Dedifferentiated amniotic fluid mesenchymal stem cell (primary cell): Measurements from ENCODE around the gene PSEN2.
A peak's percentile ranks its signal among the peaks of the same experiment; 100 is the strongest.

ENCODE experiments used
- DNase-seq: peaks from one replicate; pipeline ENCODE4 v3.0.0-alpha.2; 2016; ENCODE audit errors: extremely low spot score

Gene PSEN2

DNA sequence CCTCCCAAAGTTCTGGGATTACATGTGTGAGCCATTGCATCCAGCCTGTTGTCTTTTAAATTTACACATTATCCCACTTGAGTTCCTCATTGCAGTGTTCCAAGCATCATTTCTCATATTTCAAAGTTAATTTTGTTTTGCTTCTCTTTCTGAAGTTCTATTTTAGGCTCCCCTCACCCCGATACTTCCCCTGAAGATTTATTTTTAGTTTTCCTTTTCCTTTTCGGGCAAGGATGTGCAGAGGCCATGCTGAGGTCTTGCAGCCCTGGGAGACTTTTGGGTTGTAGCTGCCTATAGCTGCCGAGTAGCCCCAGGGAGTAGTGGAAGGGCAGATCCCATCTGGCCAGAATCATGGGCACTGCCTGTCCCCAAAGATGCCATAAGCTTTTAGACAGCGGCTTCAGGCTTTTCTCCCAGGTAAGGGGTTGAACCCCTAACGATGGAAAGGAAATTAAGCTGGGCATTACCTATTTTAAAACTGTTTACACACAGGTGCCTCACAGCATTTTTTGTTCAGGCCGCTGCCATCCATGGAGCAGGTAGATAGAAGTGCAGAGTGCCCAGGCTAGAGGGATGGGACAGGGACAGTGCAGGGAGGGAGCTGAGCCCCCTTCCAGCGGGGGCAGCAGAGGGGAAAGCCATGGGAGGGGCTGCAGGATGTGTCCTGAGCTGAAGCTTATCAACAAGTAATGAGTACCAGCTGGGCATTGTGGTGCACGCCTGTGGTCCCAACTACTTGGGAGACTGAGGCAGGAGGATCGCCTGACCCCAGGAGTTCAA lies 15.9 kb downstream of the PSEN2 start:
- DNase-seq = no peak

DNA sequence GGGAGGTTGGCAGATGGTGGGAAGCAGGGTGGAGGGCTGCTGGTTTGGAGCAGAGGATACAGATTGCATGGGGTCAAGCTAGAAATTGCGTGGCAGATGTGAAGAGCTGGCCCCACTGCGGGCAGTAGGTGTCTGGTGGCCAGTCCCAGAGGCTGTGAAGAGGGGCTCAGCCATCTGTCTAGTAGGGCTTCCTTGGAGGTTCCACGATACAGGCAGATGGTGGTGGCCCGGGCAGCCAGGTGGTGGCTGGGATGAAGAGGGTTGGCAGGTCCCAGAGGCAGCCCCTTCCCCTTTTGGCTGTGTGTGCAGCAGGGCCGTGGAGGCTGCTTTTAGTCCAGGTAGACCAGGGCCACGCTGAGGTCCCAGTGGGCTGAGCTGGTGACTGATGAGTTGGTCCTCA lies 16.6 kb downstream of the PSEN2 start:
- DNase-seq = no peak

DNA sequence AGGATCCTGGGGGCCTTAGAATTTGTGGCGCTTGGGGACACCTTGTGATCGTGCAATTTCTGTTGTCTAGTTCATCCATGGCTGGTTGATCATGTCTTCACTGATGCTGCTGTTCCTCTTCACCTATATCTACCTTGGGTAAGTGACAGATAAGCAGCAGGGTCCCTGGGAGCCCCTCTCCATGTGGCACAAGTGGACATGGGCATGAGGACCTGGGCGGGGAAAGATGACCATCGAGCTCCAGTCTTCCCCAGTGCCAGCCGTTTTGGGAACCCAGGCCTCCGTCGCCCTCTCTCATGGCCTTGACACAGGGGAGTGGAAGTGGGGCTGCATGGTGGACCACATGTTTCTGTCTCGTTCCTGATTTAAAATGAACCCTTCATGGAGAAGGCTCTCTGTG lies 17.6 kb downstream of the PSEN2 start:
- no peak for DNase-seq

DNA sequence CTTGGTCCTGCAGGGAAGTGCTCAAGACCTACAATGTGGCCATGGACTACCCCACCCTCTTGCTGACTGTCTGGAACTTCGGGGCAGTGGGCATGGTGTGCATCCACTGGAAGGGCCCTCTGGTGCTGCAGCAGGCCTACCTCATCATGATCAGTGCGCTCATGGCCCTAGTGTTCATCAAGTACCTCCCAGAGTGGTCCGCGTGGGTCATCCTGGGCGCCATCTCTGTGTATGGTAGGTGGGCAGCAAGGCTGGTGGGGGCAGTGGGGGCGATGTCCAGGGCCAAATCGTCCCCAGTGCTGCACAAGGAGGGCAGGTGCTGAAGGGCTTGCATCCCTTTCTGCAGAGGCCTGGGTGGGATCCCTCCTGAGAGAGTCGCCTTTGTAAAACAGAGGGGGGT lies 18.4 kb downstream of the PSEN2 start:
- no peak for DNase-seq

DNA sequence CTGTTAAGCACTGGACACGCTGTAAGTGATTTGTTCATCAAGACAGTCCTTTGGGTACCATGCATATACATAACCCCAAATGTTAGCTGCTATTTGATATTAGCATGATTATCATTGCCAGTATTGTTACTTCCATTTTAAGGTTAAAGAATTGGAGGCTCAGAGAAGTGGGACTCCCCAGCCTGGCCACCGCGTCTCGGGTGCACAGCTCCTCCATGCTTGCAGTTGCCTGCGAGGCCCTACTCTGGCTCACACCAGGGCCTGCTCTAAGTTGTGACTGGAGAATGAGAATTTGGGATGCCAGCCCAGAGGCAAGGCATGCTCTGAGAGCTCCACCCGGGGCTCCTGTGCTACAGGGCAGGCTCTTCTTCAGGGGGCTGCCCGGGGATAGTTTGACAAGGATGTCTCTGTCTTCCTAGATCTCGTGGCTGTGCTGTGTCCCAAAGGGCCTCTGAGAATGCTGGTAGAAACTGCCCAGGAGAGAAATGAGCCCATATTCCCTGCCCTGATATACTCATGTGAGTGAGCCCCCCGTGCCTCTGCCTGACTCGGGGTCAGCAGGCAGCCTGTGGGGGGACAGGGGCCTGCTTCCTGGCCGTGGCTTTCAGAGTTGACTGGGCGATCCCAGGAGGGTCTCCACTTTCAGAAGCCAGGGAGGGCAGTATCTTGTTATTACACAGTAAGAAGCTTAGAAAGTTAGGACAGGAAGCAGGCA lies 19.4 kb downstream of the PSEN2 start:
- DNase-seq = no peak

DNA sequence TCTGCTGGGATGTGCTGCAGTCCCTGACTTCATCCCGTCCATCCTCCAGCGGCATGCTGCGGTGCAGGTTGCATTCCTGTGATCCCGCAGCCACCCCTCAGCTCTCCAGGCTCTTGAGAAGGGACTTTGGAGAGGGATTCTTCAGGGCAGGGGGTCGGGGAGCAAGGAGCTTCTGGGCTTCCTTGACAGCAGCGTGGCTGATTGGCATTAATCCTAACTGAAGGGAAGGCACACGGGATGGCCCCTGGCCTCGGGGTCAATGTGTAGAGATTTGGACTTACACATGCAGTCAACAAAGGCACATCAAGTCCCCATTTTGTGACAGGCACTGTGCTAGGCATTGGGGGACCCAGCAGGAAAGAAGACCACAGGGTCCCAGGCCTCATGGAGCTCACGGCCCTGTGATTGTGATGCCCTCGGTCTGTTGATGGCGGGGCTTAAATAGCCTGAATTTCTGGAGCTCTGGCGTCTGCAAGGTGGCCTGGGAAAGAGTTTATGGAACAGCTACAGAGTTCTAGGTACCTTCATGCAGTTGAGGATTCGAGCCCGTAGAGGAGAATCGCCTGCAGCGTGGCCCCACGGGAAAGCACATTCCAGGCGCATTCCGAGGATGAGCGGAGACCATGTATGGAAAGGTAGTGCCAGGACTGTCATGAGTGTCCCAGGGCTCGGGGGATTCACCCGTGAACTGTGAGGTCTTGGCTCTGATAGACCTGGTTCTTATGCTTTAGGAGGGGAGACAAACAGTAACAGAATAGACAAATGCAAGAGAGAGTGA lies 20.1 kb downstream of the PSEN2 start:
- no peak for DNase-seq

DNA sequence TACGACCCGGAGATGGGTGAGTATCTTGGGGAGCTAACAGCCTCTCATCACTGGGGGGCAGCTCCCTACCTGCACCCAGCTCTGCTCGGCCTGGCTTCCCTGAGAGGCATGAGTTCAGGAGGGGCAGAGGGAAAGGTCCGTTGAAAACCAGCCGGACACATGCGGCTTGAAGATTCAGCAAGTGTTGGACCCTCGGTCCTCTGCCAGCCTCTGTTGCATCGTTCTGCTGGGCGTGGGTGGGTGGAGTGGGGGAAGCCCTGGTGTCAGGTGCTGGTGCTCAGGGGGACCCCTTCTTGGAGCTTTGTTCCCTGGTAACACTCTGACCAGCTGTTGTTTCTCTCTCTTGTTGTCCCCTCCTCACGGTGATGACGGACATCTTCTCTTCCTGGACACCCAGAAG lies 20.9 kb downstream of the PSEN2 start:
- DNase-seq = no peak

DNA sequence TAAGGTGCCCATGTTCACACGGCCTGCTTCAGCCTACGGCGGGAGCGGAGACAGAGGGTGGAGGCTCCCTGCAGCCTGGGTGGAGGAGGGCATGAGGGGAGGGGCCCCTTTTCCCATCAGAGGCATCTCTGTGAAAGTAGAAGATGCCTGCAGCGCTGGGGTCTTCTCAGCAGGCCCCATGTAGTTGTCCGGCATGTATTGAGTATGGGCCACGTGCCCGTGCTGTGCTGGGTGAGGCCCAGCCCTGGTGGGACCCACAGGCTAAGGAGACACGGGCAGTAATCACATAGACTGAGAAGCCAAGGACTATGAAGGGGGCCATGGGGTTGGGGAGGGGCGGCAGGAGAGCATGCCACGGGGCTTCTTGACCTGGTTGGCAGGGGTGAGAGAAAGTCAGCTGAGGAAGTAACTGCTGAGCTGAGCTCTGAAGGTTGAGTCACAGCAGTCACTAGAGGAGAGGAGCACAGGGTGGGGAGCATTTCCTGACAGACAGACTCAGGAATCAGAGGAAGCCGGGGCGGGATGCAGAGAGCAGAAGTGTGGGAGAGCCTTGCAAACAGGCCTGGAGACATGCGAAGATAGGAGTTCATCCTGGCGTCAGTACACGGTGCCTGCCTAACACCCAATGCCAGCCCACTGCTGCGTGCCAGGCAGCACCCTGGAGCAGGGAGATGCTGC lies 21.6 kb downstream of the PSEN2 start:
- DNase-seq = no peak

DNA sequence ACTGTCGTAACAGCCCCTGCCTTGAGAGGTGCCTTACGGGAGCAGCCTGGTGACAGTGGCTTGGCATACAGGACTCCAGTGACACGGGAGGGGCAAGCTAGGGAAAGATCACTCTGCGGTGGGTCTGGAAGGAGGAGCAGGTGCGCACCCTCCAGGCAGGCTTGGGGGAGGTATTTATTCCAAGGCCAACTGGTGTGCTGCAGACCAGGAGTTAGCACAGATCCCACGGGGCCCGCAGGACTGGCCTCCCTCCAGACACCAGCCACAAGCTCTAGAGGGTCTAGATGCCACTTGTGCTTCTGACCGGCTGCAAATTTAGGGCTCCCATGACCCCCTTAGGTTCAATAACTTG lies 22.1 kb downstream of the PSEN2 start:
- no peak for DNase-seq

DNA sequence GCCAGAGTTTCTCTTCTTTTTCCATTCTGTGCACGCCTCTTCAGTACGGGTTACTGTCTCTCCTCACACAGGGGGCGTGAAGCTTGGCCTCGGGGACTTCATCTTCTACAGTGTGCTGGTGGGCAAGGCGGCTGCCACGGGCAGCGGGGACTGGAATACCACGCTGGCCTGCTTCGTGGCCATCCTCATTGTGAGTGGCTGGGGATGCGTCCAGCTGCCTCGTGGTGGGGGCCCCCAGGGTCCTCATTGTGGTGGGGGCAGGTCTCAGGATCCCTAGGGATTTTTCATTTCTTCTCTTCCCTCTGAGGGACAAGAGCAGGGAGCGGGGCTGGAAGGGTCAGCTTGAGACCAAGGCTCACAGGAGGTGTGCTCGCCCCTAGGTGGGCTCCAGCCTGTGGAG lies 23.5 kb downstream of the PSEN2 start:
- no peak for DNase-seq

DNA sequence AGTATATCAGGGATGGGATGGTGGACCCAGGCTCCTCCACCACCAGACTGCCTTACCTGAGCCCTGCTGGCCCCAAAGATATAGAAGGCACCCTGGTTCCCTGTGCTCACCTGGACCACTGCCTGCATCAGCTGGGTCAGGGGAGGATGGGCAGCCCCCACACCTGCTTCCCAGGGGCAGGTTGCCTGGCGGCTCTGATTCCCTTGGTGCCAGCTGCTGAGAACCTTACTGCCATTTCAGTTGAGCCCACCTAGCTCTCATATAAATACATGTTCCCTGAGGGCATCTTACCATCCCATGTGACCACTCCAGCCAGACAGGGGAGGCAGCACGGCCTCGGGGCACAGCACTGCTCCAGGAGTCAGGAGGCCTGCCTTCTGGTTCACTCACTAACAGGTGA lies 24.4 kb downstream of the PSEN2 start:
- no peak for DNase-seq

DNA sequence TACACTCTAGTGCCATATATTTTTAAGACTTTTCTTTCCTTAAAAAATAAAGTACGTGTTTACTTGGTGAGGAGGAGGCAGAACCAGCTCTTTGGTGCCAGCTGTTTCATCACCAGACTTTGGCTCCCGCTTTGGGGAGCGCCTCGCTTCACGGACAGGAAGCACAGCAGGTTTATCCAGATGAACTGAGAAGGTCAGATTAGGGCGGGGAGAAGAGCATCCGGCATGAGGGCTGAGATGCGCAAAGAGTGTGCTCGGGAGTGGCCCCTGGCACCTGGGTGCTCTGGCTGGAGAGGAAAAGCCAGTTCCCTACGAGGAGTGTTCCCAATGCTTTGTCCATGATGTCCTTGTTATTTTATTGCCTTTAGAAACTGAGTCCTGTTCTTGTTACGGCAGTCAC lies 25.2 kb downstream of the PSEN2 start:
- DNase-seq = no peak

DNA sequence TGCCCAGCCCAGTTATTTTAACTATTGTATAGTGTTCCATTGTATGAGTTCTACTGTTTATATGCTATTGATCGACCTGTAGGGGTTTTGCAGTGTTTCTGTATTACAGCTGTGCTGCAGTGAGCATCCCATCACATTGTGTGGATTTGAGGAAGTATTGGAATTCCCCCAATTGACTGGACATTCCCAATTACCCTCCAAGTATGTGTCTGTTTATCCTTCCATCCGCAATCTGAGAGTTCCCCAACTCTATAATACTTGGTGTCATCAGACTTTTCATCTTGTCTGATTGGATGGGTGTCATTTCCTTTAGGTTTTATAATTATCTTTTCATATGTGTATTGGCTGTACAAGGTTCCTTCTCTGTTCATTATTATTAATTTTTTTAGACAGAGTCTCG lies 27.8 kb downstream of the PSEN2 start:
- no peak for DNase-seq

DNA sequence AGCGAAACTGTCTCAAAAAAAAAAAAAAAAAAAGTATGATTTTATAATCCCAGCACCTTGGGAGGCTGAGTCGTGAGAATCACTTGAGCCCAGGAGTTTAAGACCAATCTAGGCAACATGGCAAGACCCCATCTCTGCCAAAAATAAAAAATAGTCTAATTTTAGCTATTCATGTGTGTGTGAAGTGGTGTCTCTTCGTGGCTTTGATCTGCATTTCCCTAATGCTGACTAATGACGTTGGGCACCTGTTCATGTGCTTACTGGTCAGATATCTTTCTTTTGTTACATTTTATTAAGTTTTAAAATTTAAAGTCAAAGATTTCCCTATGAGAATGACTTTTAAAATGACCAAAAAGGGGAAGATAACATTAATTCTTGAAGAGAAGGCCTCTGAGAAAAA lies 31.0 kb downstream of the PSEN2 start:
- DNase-seq = no peak

DNA sequence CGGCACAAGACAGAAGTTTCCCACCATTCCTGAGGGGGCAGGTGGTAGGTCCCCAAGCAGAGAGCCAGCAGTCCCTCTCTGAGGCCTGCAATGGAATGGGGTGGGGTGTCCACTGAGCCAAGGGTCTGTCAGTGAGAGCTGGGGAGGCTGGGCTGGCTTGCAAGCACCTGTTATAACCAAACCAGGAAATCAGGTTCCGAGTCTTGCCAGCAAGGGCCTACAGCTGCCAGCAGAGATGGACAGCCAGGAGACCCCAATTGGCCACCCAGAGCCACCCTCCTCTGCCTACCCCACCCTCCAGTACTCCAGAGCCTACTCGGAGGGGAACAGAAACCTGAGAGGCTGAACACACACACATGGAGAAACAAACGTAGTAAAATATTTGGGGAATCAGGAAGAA lies 32.2 kb downstream of the PSEN2 start:
- DNase-seq = no peak

DNA sequence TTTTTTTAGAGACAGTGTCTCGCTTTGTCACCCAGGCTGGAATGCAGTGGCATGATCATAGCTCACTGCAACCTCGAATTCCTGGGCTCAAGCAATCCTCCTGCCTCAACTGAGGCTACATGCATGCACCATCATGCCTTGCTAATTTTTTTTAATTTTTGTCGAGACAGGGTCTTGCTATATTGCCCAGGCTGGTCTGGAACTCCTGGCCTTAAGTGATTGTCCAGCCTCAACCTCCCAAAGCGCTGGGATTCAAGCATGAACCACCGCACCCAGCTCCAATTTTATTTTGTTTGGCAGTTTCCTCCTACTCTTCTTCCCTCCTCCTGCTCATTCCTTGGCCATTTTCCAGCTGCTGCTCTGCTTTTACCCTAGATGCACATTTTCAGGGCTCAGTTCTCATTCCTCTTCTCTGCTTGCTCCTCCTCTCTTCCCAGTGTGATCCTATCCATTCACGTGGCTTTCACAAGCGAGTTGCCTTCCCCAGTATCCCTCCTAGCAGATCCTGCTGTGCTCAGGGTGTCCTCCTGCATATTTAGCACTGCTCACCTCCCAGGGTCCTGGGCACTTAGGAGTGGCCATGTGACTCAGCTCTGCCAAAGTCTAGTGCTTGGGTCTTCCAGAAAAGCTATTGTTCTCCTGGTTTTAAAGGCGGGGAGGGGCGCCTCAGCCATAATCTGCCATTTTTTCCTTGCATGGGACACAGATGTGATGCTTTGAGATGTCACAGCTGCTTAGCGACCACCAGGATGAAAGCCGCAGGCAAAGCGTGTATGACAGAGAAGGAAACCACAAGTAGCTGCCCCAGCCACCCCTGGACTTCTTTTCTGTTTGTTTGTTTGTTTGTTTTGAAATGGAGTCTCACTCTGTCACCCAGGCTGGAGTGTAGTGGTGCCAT lies 33.7 kb downstream of the PSEN2 start:
- DNase-seq = peak; percentile 57

DNA sequence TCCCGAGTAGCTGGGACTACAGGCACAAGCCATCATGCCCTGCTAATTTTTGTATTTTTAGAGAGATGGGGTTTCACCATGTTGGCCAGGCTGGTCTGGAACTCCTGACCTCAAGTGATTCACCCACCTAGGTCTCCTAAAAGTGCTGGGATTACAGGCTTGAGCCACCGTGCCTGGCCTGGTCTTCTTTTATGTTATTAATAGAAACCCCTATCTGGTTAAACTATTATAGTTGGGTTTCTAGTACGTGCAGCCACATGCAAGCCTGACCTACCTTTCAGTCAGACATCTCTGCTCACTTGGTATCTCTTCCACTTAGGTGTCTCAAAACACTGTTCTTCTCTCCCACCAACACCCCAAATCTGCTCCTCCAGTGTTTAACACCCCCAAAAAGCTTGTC lies 34.4 kb downstream of the PSEN2 start:
- no peak for DNase-seq

DNA sequence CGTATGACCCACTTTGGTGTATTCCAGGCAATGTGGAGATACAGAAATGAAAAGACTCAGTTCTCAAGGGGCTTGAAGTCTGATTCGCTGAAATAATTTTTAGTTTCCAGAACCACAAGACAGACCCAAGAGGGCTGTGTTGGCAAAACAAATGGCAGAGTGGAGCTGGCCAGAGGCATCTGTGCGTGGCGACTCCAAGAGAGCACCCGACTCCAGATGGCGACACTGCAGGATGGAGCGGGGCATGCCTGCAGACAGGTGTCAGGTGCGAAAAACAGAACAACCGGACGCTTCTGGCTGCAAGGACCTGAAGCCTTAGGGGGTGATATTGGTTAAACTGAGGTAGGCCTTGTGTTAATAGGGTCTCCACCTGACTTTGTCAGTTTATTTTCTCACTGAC lies 38.0 kb downstream of the PSEN2 start:
- DNase-seq = no peak

DNA sequence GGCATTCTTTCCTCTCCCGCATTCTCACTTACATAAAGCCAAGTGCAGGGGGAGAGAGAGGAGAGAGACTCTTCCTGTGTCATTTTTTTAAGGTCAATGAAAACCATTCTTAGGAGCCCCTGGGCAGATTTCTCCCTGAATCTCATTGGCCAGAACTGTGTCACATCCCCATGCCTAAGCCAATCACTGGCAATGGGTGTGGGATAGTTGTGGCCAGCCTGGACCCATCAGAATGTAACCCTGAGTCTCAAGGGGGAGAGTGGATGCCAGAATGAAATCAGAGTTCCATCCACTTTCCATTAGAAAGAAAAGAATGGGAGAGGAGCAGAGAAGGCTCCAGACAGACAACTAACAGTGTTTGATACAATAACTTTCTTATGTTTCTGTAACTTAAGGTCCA lies 38.5 kb downstream of the PSEN2 start:
- DNase-seq = no peak

DNA sequence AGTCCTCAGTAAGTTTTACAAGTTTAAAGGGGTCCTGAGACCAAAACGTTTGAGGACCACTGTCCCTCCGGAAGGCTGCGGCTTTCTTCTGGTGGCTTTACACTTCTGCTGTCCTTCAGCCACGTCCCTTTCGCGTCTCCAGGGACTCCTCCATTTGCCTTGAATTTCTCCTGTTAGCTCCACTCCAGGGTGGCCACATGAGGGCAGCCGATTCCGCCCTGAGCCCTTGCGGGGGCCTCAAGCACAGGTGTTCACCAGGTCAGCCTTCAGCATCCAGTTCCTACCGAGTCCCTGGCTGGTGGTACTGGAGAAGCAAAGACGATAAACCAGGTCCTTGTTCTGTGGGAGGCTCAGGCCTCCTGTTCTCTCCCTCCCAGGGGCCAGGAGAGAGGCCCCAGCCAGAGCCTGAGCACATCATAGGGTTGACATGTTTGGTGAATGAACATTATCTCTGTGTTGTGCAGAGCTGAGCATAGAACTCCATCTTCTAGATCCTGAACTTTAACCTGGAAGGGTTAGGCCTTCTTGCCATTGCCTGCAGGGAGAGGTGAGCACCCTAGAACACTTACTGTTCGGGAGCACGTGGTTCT lies 42.3 kb downstream of the PSEN2 start:
- no peak for DNase-seq

DNA sequence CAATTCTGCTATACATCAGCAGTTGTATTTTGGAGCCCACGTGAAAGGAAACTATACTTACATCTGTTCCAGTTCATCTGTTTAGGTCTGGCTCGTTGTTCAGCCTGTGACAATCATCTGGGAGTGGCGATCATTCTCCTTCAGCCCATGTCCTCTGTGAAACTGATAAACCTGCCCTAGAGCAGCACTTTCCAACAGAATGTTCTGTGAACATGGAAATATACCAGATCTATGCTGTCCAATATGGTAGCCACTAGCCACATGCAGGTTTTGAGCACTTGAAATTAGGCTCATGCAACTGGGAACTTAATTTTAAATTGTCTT lies 45.2 kb downstream of the PSEN2 start:
- DNase-seq = no peak
